Muscle of leg (tissue), 11 donors: Measurements from ENCODE around the gene SLC19A2. TPM values are rescaled to one million over a fixed set of nuclear protein-coding genes. Genes with fewer than 3 reads are reported as not detected.

ENCODE experiments used
- DNase-seq: peaks from one replicate; pipeline ENCODE4 v3.0.0; 2013
- H3K27ac ChIP-seq: one replicate; pipeline ENCODE4 v1.5.1; 2013; ENCODE audit warnings: mild to moderate bottlenecking, low read length, control low read depth
- H3K27me3 ChIP-seq: one replicate; pipeline ENCODE4 v1.6.1; 2013; ENCODE audit warnings: low read length; ENCODE audit not compliant: control insufficient read depth, insufficient read depth
- H3K36me3 ChIP-seq: one replicate; pipeline ENCODE4 v1.6.1; 2013; ENCODE audit warnings: low read length; ENCODE audit not compliant: control insufficient read depth, insufficient read depth
- H3K4me1 ChIP-seq: one replicate; pipeline ENCODE4 v1.6.1; 2013; ENCODE audit warnings: low read length; ENCODE audit not compliant: control insufficient read depth, insufficient read depth
- H3K4me3 ChIP-seq: one replicate; pipeline ENCODE4 v1.5.1; 2013; ENCODE audit warnings: low read length, control low read depth
- H3K9me3 ChIP-seq: replicated peaks from 2 replicates; pipeline ENCODE4 v1.6.1; 2013; ENCODE audit warnings: low read depth, low read length; ENCODE audit not compliant: control insufficient read depth
- WGBS: methylation state at CpG from one replicate; pipeline ENCODE4 v1.1.5; 2013; ENCODE audit warnings: missing lambda C conversion rate; ENCODE audit not compliant: insufficient coverage; 5-methylcytosine and 5-hydroxymethylcytosine counted together
- polyA plus RNA-seq, 8 donors: library from polyadenylated mRNA; unstranded; fragments of 120-200 nt; gene quantifications; one replicate each; pipeline versions ENCODE4 v1.2.1 to v1.2.3, GENCODE V29; 2013; ENCODE audit warnings: inconsistent platforms in 1 of 8, low replicate concordance in 1 of 8; ENCODE audit not compliant: insufficient read length in 8 of 8, insufficient read depth in 1 of 8
- total RNA-seq: library from RNA; stranded (reverse); fragments of 120-200 nt; gene quantifications from one replicate; pipeline ENCODE4 v1.2.4, GENCODE V29; 2013

The SLC19A2 gene
- total and polyA plus RNA-seq, 9 donors: 4.9 to 7.6 (median 6.8) TPM

DNA sequence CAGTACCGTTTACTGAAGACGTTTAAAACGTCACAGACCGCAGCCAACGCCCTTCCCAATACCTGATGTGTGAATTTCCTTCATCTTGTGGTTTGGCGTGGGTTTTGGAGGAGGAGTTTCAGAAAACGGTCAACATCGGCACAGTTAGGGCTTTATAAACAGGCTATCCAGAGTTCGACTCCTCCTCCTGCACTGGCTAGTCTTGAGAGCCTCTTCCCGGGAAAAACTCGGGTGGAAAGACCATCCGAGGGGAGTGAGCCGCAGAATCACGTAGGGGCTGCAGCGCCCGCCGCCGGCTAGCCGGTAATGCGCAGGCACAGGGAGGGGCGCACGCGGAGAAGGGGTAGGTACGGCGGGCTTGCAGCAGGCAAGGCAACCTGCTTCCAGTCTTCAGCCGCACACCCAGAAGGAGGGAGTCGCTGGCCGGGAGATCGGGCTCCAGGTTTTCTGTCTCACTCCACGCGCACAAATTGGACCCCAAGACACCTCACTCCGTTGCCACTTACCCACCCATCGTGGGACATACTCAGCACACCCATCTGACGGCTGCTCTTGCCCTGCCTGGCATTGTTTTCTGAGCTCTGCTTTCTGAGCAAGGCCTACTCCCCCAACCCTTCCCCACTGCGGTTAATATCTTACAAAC is 25.4 kb downstream of the SLC19A2 start:
- H3K27me3 ChIP-seq: peaks cover 8% of the 10 kb centered on the region
- 4% methylated on average over 33 of the region's 35 CpGs for WGBS
- H3K27ac ChIP-seq: no peak overlapping the region
- H3K4me3 ChIP-seq: no peak overlapping the region
- no peak for DNase-seq
- no peaks in the 10 kb centered on the region for H3K36me3 ChIP-seq
- no peaks in the 10 kb centered on the region for H3K4me1 ChIP-seq
- peaks cover 5% of the 10 kb centered on the region for H3K9me3 ChIP-seq

DNA sequence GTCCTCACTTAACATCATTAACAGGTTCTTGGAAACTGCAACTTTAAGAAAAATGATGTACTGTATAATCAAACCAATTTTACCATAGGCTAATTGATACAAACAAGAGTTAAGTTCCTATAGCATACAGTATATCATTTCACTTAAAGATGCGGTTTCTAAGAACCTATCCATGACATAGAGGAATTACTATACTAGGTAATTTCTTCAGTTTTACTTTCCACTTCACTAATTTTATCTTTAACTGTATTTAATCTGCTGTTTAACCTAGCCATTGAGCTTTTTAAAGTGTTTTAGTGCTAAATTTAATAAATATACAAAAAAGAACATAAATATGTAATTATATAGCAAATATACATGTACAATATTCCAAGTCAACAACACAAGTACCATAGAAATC is 28.3 kb downstream of the SLC19A2 start:
- no peak for DNase-seq
- H3K9me3 ChIP-seq: peaks cover 5% of the 10 kb centered on the region
- H3K27ac ChIP-seq: no peak overlapping the region
- peaks cover 8% of the 10 kb centered on the region for H3K27me3 ChIP-seq
- WGBS: no CpG with 5 or more reads among the region's 1 CpG
- no peaks in the 10 kb centered on the region for H3K36me3 ChIP-seq
- H3K4me1 ChIP-seq: no peaks in the 10 kb centered on the region
- H3K4me3 ChIP-seq: no peak overlapping the region

DNA sequence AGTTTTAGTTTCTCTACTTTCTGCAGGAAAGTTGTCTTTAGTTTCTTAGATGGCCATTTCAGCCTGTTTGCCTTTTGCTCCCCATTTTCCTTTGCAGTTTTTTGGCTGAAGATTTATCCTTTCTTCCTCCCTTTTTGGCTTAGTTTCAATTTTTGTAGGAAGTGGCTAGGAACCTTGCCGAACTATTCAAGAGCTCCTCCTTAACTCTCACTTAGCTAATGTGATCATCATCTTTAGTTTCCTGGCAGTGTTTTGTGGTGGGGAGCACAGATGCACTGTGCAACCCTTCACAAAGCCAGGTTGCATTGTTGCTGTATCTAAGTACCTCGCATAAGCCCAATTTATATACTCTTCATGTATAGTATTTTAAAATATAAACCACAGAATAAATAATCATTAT is 29.7 kb downstream of the SLC19A2 start:
- no peaks in the 10 kb centered on the region for H3K36me3 ChIP-seq
- no peak for DNase-seq
- no peak overlapping the region for H3K4me3 ChIP-seq
- H3K27ac ChIP-seq: no peak overlapping the region
- peaks cover 8% of the 10 kb centered on the region for H3K27me3 ChIP-seq
- H3K4me1 ChIP-seq: no peaks in the 10 kb centered on the region
- WGBS: no CpG with 5 or more reads among the region's 2 CpGs
- H3K9me3 ChIP-seq: peaks cover 5% of the 10 kb centered on the region

DNA sequence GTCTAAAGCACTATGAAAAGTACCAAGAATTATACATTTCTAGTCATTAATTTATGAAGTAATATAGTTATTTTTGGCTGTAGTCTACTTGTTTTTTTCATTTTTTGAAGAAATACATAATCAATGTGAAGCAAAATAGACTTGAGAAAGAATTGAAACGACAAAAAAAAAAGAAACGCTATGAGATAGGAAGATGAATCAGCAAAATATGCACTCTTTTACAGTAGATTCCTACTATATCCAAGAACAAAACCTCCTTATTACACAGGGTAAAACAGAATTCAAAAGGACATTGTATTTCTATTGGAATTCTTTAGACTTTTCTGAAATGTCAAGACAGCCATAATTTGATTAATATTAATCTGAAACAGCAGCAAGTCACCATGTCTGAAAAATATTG is 32.8 kb downstream of the SLC19A2 start:
- WGBS: no CpG with 5 or more reads among the region's 2 CpGs
- no peak for DNase-seq
- Histone ChIP-seq H3K36me3 (no peaks in the 10 kb centered on the region), H3K4me1 (no peaks in the 10 kb centered on the region), H3K4me3 (no peak overlapping the region), H3K9me3 (peaks cover 5% of the 10 kb centered on the region), H3K27me3 (no peaks in the 10 kb centered on the region), H3K27ac (no peak overlapping the region)

DNA sequence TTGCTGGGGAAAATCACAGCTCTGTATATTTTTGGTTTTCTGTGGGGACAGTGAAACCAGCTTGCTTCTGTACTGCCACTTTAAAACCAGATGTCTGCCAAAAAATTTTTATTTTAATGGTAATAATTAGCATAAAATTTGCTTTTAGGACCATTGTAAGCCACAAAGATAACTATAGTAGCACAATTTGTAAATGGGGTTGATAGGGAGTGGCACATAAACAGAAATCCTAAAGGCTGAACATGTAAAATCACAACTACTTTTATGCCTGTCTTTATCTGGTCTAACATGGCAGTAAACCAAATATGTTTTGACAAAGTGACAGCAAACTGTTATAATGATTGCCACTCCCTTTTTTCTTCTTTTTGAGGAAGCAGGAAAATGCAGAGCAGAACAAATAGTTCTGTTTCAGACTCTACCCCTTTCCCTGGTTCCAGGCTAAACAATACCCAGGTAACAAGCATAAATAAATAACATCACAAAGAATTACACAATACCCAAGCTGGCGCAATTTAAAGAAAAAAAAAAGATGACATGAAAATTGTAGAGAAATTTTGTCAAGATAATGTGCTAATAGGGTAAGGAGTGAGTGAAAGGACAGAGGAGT is 34.4 kb downstream of the SLC19A2 start:
- Histone ChIP-seq H3K36me3 (no peaks in the 10 kb centered on the region), H3K27me3 (no peaks in the 10 kb centered on the region), H3K9me3 (no peaks in the 10 kb centered on the region), H3K27ac (no peak overlapping the region), H3K4me3 (no peak overlapping the region), H3K4me1 (no peaks in the 10 kb centered on the region)
- no peak for DNase-seq
- WGBS: no CpG with 5 or more reads among the region's 1 CpG

GRCh38 chr1:169443923-169444322 is 41.8 kb downstream of the SLC19A2 start:
- H3K36me3 ChIP-seq: no peaks in the 10 kb centered on the region
- no peaks in the 10 kb centered on the region for H3K27me3 ChIP-seq
- no peaks in the 10 kb centered on the region for H3K9me3 ChIP-seq
- no peak overlapping the region for H3K27ac ChIP-seq
- H3K4me1 ChIP-seq: no peaks in the 10 kb centered on the region
- DNase-seq: no peak
- WGBS: no CpG with 5 or more reads among the region's 3 CpGs
- no peak overlapping the region for H3K4me3 ChIP-seq

DNA sequence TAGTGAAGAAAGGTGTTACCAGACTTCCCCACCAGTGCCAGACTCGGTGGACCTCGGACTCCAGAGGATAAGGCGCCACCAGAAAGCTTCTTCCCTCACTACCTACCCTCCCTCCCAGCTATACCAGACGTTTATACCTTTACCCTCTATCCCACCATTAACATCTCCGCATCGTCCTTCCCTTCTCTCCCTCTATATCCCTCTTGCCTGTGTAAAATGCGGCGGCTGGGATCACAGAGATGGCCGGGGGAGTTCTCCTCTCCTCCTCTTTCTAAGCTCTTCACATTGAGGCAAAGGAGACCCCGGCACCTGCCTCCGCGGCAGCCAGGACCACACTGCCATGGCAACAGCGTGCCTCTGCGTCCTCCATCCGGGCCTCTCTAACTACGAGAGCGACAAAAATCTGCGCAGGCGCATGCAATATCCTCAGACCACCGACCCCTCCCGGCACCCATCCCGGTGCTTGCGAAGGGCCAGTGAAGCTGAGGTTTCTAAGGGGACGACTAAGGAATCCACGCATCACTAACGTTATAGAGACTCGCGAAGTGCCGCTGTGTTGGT is 58.6 kb downstream of the SLC19A2 start, which contains the start of gene CCDC181:
TSS of gene CCDC181 (minus strand) at position 394 of the 561 bp plus-strand sequence. CDS start 2,547 bp downstream, outside the sequence.
- Histone ChIP-seq H3K4me3 (peak within 1 kb of the TSS; percentile 55), H3K27ac (no peak within 1 kb of the TSS), H3K36me3 (no peaks in the 10 kb centered on the region), H3K4me1 (no peaks in the 10 kb centered on the region), H3K27me3 (no peaks in the 10 kb centered on the region), H3K9me3 (no peaks in the 10 kb centered on the region)
- WGBS: under 1% methylated on average over 16 of the region's 29 CpGs
- DNase-seq: peak; percentile 86

DNA sequence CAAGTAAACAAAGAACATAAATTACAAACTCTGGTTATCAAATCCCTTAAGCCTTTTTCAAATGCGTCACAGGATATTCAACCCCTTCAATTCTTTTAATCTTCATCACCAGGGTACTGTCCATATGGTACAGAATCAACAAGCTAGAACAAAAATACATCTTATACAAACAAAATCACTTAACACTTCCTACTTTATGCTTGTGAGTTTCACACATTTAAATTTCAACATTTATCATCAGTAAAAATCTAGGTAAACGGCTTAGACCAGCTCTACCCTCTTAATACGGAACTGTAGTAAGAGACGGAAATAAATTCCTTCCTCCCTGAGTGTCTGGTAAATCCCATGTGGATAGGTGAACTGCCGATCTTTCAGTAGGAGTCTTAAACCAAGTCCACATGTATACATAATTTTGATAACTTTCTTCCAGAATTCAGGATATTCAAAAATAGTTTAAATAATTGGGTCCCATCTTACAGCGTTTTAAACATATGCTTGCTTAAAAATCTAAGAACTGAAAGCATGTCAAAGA is 59.5 kb downstream of the SLC19A2 start:
- peak; percentile 0 for DNase-seq
- Histone ChIP-seq H3K4me1 (no peaks in the 10 kb centered on the region), H3K4me3 (no peak overlapping the region), H3K27me3 (no peaks in the 10 kb centered on the region), H3K27ac (no peak overlapping the region), H3K9me3 (no peaks in the 10 kb centered on the region), H3K36me3 (no peaks in the 10 kb centered on the region)
- 78% methylated on average over 1 of the region's 6 CpGs for WGBS

- WGBS: 98% methylated on average over 4 of the region's 5 CpGs
- H3K4me3 ChIP-seq: no peak overlapping the region
- no peaks in the 10 kb centered on the region for H3K9me3 ChIP-seq
- H3K4me1 ChIP-seq: no peaks in the 10 kb centered on the region
- DNase-seq: no peak
- H3K27me3 ChIP-seq: no peaks in the 10 kb centered on the region
- no peak overlapping the region for H3K27ac ChIP-seq
- no peaks in the 10 kb centered on the region for H3K36me3 ChIP-seq
Measured at GRCh38 chr1:169421309-169421708, 64.4 kb downstream of the SLC19A2 start.

DNA sequence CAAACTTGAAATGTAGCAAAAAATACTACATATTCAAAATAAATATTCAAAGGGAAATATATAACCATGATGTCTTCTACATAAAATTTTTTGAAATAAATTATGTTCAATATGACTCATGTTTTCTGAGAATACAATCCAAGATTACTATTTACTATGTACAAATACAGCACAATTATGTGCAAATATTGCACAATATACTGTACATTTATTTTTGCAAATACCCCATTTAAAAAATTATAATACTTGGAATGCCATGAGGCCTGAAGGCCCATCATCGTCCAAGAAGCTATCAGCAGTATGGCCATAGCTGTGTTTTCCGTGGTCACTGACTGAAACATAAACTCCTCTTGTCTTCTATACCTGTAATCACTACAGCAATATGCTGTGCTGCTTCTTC is 70.8 kb downstream of the SLC19A2 start:
- Histone ChIP-seq H3K27me3 (no peaks in the 10 kb centered on the region), H3K4me3 (no peak overlapping the region), H3K4me1 (no peaks in the 10 kb centered on the region), H3K36me3 (no peaks in the 10 kb centered on the region), H3K27ac (no peak overlapping the region), H3K9me3 (peaks cover 2% of the 10 kb centered on the region)
- no peak for DNase-seq
- 84% methylated on average over 2 of the region's 2 CpGs for WGBS
